ENCODE data around the gene WDR5.

DNA sequence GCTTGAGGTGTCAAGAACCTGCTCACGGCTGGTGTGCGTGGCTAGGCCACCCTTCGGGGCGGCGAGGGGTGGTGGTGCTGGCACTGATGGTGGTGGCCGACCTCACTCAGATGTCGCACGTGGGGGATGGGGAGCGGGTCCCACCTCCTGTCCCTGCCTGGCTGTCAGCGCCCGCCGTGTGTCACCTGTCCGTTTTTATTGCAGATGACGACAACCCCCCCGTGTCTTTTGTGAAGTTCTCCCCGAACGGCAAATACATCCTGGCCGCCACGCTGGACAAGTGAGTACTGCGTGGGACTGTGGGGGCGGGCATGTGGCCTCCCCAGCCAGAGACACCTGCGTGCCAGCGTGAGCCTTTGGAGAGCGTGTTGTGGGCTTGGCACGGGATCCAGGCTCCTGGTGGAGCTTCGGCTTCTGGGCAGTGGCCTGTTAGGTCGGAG is 18.4 kb downstream of the WDR5 start:
- TF ChIP-seq POLR2AphosphoS5 (IDR thresholded peaks at IDR 0.05; ENCODE audit: borderline replicate concordance, low read depth, low read length) (no peak), EZH2 (IDR thresholded peaks at IDR 0.05) (no peak)

All from SK-N-MC (cell line).